Thymus (tissue), 11 donors: ENCODE results near the gene BICC1. TPM values are rescaled to one million over a fixed set of nuclear protein-coding genes. Genes with fewer than 3 reads are reported as not detected.

Source experiments
- DNase-seq, 9 donors: peaks; one replicate each; pipeline ENCODE4 v3.0.0-alpha.2; 2013; ENCODE audit warnings: low spot score in 9 of 9, low read depth in 6 of 9, missing footprints in 1 of 9
- H3K27ac ChIP-seq, 2 donors: one replicate each; pipeline ENCODE4 v1.5.1; 2013; ENCODE audit warnings: control low read depth in 1 of 2, low read depth in 1 of 2, low read length in 1 of 2, mild to moderate bottlenecking in 1 of 2, moderate library complexity in 1 of 2
- H3K27me3 ChIP-seq, 2 donors: one replicate each; pipeline ENCODE4 v1.5.1; 2013; ENCODE audit warnings: low read length in 1 of 2; ENCODE audit not compliant: control insufficient read depth in 2 of 2, insufficient read depth in 1 of 2
- H3K36me3 ChIP-seq, 2 donors: one replicate each; pipeline ENCODE4 v1.5.1; 2013; ENCODE audit warnings: low read length in 1 of 2, mild to moderate bottlenecking in 1 of 2, moderate library complexity in 1 of 2; ENCODE audit not compliant: control insufficient read depth in 2 of 2, insufficient read depth in 2 of 2
- H3K4me1 ChIP-seq, 2 donors: one replicate each; pipeline ENCODE4 v1.5.1; 2013; ENCODE audit warnings: low read length in 2 of 2; ENCODE audit not compliant: control insufficient read depth in 2 of 2, insufficient read depth in 2 of 2
- H3K4me3 ChIP-seq, 2 donors: one replicate each; pipeline ENCODE4 v1.5.1; 2013; ENCODE audit warnings: low read length in 2 of 2, control low read depth in 1 of 2, mild to moderate bottlenecking in 1 of 2
- H3K9me3 ChIP-seq, 2 donors: one replicate each; pipeline ENCODE4 v1.5.1; 2013; ENCODE audit warnings: low read length in 1 of 2, mild to moderate bottlenecking in 1 of 2; ENCODE audit not compliant: control insufficient read depth in 2 of 2, insufficient read depth in 1 of 2
- WGBS: extraction: QIAGEN DNeasy Blood & Tissue Kit; methylation state at CpG from one replicate; pipeline ENCODE4 v1.1.7; 2013; 5-methylcytosine and 5-hydroxymethylcytosine counted together
- polyA plus RNA-seq: library from polyadenylated mRNA; stranded (reverse); fragments of 200-250 nt; gene quantifications from one replicate; pipeline ENCODE4 v1.2.3, GENCODE V29; 2013
- total RNA-seq: library from RNA; stranded (reverse); fragments of 120-200 nt; gene quantifications from one replicate; pipeline ENCODE4 v1.2.4, GENCODE V29; 2013
- donor health status: healthy.

The BICC1 gene
- total and polyA plus RNA-seq, 2 donors: 1.8 to 1.9 TPM

DNA sequence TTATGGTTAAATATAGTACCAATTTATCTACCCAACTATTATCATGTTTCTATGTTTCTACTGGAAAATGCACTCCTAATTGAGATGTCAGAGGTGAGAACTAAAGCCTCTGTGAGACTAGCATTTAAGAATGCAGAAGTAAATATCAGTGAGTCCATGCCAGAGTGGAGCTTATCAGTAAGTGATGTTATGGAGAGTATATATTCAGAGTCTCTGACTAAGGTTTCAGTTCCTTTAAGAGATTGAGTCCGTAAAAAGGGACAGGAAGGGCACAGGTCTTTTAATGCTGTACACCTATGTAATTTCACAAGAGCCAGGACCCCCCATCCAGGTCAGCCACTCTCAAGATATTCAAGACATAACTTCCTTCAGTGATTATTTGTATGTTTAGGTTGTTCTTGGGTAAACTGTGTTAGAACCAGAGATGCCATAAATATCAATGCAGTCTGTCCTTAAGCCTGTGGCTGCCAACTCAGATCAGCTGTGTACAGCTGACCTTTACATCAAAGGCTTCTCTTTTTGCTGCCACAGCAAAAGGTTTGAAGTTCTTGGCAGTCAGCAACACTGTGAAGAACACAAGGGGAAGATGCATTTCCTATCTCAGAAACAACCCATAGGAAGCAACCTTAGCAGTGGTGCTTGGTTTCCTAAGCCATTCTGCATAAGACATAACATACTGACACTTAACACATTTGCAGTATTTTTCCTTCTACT lies 244.8 kb downstream of the BICC1 start:
- no peaks in the 10 kb centered on the region for H3K9me3 ChIP-seq
- H3K36me3 ChIP-seq: no peaks in the 10 kb centered on the region
- H3K4me1 ChIP-seq: no peaks in the 10 kb centered on the region
- H3K27me3 ChIP-seq: no peaks in the 10 kb centered on the region
- 85% methylated on average over 1 of the region's 1 CpG for WGBS
- H3K4me3 ChIP-seq: no peak overlapping the region
- no peak for DNase-seq
- H3K27ac ChIP-seq: no peak overlapping the region

DNA sequence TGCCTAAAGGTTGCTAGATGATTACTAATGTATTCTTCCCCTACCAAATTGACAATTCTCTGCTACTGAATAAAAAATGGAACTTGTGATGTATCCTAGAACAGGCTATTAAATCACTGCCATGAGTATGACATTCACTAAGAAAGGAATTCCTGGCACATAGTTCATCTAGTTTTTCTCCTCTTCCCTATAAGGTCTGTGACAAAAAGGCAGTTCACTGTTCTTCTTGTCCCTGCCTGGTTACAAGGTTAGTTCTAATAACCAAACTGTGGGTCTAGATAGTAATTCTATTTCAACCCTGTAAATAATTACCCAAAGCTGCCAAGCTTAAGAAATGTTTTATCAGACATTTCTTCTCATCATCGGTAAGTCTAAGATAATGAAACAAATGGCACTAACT lies 245.6 kb downstream of the BICC1 start:
- WGBS: 93% methylated on average over 1 of the region's 1 CpG

DNA sequence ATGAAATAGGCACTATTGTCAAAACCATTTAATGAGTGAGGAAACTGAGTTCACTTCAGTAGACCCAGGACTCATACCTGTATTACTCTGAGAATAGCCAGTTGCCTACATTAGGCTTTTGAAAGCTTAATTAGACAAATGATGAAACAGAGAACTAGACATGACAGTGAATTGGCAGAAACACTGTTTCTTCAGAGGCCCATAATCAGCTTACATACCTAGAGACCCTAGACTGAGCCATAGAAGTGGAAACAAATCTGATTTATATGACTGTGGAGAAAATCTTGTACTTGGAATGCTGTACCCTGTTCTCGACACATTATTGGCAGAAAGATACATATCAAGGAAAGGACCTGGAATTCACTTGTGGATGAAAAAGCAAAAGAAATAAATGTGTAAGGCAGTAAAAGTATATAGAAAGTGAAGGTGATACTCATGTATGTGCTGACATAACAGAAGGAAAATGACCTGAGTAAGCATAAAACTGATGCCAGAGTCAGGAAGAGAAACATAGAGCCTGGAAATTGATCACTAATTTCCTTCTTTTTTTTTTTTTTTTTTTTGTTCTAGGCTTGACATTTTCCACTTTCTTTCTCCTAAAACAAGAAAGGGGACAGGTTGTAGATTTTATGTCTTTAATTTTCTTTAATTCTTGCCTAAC lies 251.5 kb downstream of the BICC1 start:
- Histone ChIP-seq H3K27ac (no peak overlapping the region), H3K27me3 (no peaks in the 10 kb centered on the region), H3K9me3 (no peaks in the 10 kb centered on the region), H3K4me3 (no peak overlapping the region), H3K4me1 (no peaks in the 10 kb centered on the region), H3K36me3 (no peaks in the 10 kb centered on the region)
- WGBS: 93% methylated on average over 1 of the region's 1 CpG
- DNase-seq: no peak

More for the DNA sequence above, 245.6 kb downstream of the BICC1 start:
- Histone ChIP-seq H3K4me3 (no peak overlapping the region), H3K4me1 (no peaks in the 10 kb centered on the region), H3K36me3 (no peaks in the 10 kb centered on the region), H3K27me3 (no peaks in the 10 kb centered on the region), H3K9me3 (no peaks in the 10 kb centered on the region), H3K27ac (no peak overlapping the region)
- DNase-seq: no peak

GRCh38 chr10:58765910-58766309 lies 253.2 kb downstream of the BICC1 start:
- DNase-seq: no peak
- 91% methylated on average over 3 of the region's 3 CpGs for WGBS
- no peaks in the 10 kb centered on the region for H3K9me3 ChIP-seq
- H3K4me3 ChIP-seq: no peak overlapping the region
- no peaks in the 10 kb centered on the region for H3K36me3 ChIP-seq
- no peak overlapping the region for H3K27ac ChIP-seq
- H3K4me1 ChIP-seq: no peaks in the 10 kb centered on the region
- no peaks in the 10 kb centered on the region for H3K27me3 ChIP-seq

DNA sequence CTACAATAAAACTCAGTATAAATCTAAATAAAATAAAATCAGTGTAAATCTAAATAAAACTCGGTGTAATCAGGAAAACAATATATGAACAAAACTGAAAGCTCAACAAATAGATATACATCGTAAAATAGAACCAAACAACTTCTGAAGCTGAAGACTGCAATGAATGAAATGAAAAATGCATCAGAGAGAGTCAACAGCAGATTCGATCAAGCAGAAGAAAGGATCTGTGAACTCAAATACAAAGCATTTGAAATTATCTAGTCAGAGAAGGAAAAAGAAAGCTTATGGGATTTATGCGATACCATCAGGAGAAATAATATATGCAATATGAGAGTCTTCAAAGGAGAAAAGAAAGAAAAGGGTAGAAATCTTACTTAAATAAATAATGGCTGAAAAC lies 255.0 kb downstream of the BICC1 start:
- no peak for DNase-seq
- H3K36me3 ChIP-seq: no peaks in the 10 kb centered on the region
- 97% methylated on average over 4 of the region's 4 CpGs for WGBS

DNA sequence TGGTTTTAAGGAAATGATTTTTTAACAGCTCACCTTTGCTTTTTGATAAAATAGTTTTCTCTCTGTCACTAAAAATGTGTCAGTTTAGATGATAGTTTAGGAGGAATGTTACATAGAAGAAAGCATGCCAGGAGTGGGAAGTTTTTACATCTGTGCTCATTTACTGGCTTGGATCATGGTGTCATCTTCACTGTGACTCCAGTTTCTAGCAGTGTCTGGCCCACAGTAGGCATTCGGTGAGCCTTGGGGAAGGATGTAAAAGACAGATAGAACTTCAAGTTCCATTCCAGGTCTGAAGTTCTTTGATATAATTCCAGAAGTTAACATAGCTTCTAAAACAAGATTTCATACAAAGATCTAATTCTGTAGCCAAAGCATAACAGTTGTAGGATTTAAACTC lies 259.2 kb downstream of the BICC1 start:
- H3K4me3 ChIP-seq: no peak overlapping the region
- no peaks in the 10 kb centered on the region for H3K36me3 ChIP-seq
- DNase-seq: no peak
- 94% methylated on average over 1 of the region's 1 CpG for WGBS
- no peaks in the 10 kb centered on the region for H3K27me3 ChIP-seq
- no peaks in the 10 kb centered on the region for H3K9me3 ChIP-seq
- H3K4me1 ChIP-seq: no peaks in the 10 kb centered on the region
- H3K27ac ChIP-seq: no peak overlapping the region

More for the DNA sequence above, 255.0 kb downstream of the BICC1 start:
- Histone ChIP-seq H3K27ac (no peak overlapping the region), H3K27me3 (no peaks in the 10 kb centered on the region), H3K4me3 (no peak overlapping the region), H3K9me3 (no peaks in the 10 kb centered on the region), H3K4me1 (no peaks in the 10 kb centered on the region)

DNA sequence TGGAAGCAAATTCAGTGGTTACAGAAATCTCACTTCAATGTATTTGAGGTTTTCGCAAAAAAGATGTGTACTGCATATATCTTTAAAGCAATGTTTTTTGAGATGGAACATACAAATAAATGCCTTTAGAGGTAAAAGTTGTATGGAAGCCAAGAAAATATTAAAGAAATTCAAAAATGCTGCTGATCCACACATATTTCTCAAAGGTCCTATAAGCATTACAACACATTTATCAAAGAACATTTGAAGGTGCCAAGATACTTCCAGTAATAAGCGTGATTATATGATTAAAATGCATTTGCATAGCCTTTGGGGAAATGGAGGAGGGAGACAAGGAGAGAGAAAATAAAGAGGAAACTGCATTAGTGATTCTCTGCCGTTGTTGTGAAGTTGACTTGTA lies 260.1 kb downstream of the BICC1 start:
- 96% methylated on average over 3 of the region's 3 CpGs for WGBS
- H3K4me1 ChIP-seq: no peaks in the 10 kb centered on the region
- no peaks in the 10 kb centered on the region for H3K9me3 ChIP-seq
- no peaks in the 10 kb centered on the region for H3K36me3 ChIP-seq
- H3K27ac ChIP-seq: no peak overlapping the region
- DNase-seq: no peak
- no peaks in the 10 kb centered on the region for H3K27me3 ChIP-seq
- no peak overlapping the region for H3K4me3 ChIP-seq

- no peak overlapping the region for H3K27ac ChIP-seq
- no peaks in the 10 kb centered on the region for H3K9me3 ChIP-seq
- WGBS: 95% methylated on average over 4 of the region's 4 CpGs
- H3K4me1 ChIP-seq: no peaks in the 10 kb centered on the region
- no peak overlapping the region for H3K4me3 ChIP-seq
- no peaks in the 10 kb centered on the region for H3K36me3 ChIP-seq
- DNase-seq: no peak
- H3K27me3 ChIP-seq: no peaks in the 10 kb centered on the region
Measured at GRCh38 chr10:58773341-58773740, 260.7 kb downstream of the BICC1 start.

- Histone ChIP-seq H3K27me3 (no peaks in the 10 kb centered on the region), H3K36me3 (no peaks in the 10 kb centered on the region), H3K4me1 (no peaks in the 10 kb centered on the region), H3K4me3 (no peak overlapping the region), H3K27ac (no peak overlapping the region), H3K9me3 (no peaks in the 10 kb centered on the region)
- no peak for DNase-seq
- WGBS: 92% methylated on average over 1 of the region's 1 CpG
Measured at GRCh38 chr10:58773944-58774343, 261.3 kb downstream of the BICC1 start.
